WTC11 (cell line): ENCODE data around the gene CARD11. TPM values are rescaled to one million over a fixed set of nuclear protein-coding genes. Genes with fewer than 3 reads are reported as not detected.

ENCODE experiments used
- ATAC-seq: fragments of 200-7000 bp; cut with Tn5 transposase; 2 replicates; pipeline ENCODE4 v1.10.0; 2021; ENCODE audit warnings: mild to moderate bottlenecking, moderate library complexity
- CTCF ChIA-PET: fragments of 300-600 bp; sonication (Branson Sonifier 250); formaldehyde crosslinking; loops from one replicate; lab custom pipeline; 2021; ENCODE audit warnings: antibody characterized with exemption; lab: Charles Lee
- POLR2A ChIA-PET: fragments of 350-600 bp; sonication (Branson Sonifier 250); formaldehyde crosslinking; loops from one replicate; lab custom pipeline; 2021; ENCODE audit warnings: antibody characterized with exemption; lab: Charles Lee
- DNase-seq: peaks from one replicate; pipeline ENCODE4 v3.0.0; 2021; ENCODE audit warnings: low spot score
- H3K27ac Mint-ChIP-seq: 2 replicates; pipeline ENCODE4 v1.8.0; 2021; ENCODE audit warnings: mixed read lengths
- H3K27me3 Mint-ChIP-seq: 2 replicates; pipeline ENCODE4 v1.8.0; 2021; ENCODE audit warnings: low read depth, mild to moderate bottlenecking, moderate library complexity, mixed read lengths
- H3K36me3 Mint-ChIP-seq: 2 replicates; pipeline ENCODE4 v1.8.0; 2021; ENCODE audit warnings: mixed read lengths
- H3K4me1 Mint-ChIP-seq: 2 replicates; pipeline ENCODE4 v1.8.0; 2022; ENCODE audit warnings: mixed read lengths
- H3K4me3 Mint-ChIP-seq: 2 replicates; pipeline ENCODE4 v1.8.0; 2021; ENCODE audit warnings: mild to moderate bottlenecking, moderate library complexity, mixed read lengths
- H3K9me3 Mint-ChIP-seq: 2 replicates; pipeline ENCODE4 v1.8.0; 2021; ENCODE audit warnings: mixed read lengths
- ATF2 ChIP-seq: sonication (generic); formaldehyde crosslinking; IDR thresholded peaks from 2 replicates; pipeline ENCODE4 v1.8.1; 2022; ENCODE audit warnings: low read depth, missing genetic modification reagents, borderline replicate concordance
- ATF3 ChIP-seq: sonication (generic); formaldehyde crosslinking; conservative IDR thresholded peaks from 2 replicates; pipeline ENCODE4 v1.8.1; 2022; ENCODE audit warnings: mild to moderate bottlenecking, missing genetic modification reagents
- CTCF ChIP-seq: fragments of 200-600 bp; IDR thresholded peaks from 2 replicates; pipeline ENCODE4 v1.8.0; 2022; ENCODE audit warnings: antibody characterized with exemption
- E2F4 ChIP-seq: sonication (generic); formaldehyde crosslinking; IDR thresholded peaks from 2 replicates; pipeline ENCODE4 v1.8.1; 2022; ENCODE audit warnings: low read depth, mild to moderate bottlenecking, moderate library complexity, missing genetic modification reagents, borderline replicate concordance
- FOXK1 ChIP-seq: sonication (generic); formaldehyde crosslinking; IDR thresholded peaks from 2 replicates; pipeline ENCODE4 v1.8.0; 2022; ENCODE audit warnings: mild to moderate bottlenecking, moderate library complexity, missing genetic modification reagents
- FOXP1 ChIP-seq: sonication (generic); formaldehyde crosslinking; IDR thresholded peaks from 2 replicates; pipeline ENCODE4 v1.8.0; 2022; ENCODE audit warnings: missing genetic modification reagents, mild to moderate bottlenecking, moderate library complexity, borderline replicate concordance
- FOXP4 ChIP-seq: sonication (generic); formaldehyde crosslinking; IDR thresholded peaks from 2 replicates; pipeline ENCODE4 v1.8.0; 2022; ENCODE audit warnings: mild to moderate bottlenecking, missing genetic modification reagents
- GRHL2 ChIP-seq: fragments of 250-450 bp; sonication (Bioruptor Pico); IDR thresholded peaks from 2 replicates; pipeline ENCODE4 v1.8.0; 2022; ENCODE audit warnings: mild to moderate bottlenecking, moderate library complexity; ENCODE audit not compliant: insufficient replicate concordance, severe bottlenecking
- HMGXB4 ChIP-seq: sonication (generic); formaldehyde crosslinking; IDR thresholded peaks from 2 replicates; pipeline ENCODE4 v1.8.1; 2023; ENCODE audit warnings: mild to moderate bottlenecking, moderate library complexity, missing genetic modification reagents
- IRF2 ChIP-seq: sonication (generic); formaldehyde crosslinking; IDR thresholded peaks from 2 replicates; pipeline ENCODE4 v1.8.0; 2022; ENCODE audit warnings: low read depth, missing genetic modification reagents, borderline replicate concordance
- MAX ChIP-seq: sonication (generic); formaldehyde crosslinking; IDR thresholded peaks from 2 replicates; pipeline ENCODE4 v1.8.0; 2022; ENCODE audit warnings: mild to moderate bottlenecking, missing genetic modification reagents
- MYBL2 ChIP-seq: sonication (generic); formaldehyde crosslinking; IDR thresholded peaks from 2 replicates; pipeline ENCODE4 v1.8.1; 2023; ENCODE audit warnings: mild to moderate bottlenecking, moderate library complexity, missing genetic modification reagents
- PREB ChIP-seq: sonication (generic); formaldehyde crosslinking; IDR thresholded peaks from 2 replicates; pipeline ENCODE4 v1.8.1; 2022; ENCODE audit warnings: mild to moderate bottlenecking, missing genetic modification reagents, moderate library complexity, borderline replicate concordance
- RELA ChIP-seq: sonication (generic); formaldehyde crosslinking; IDR thresholded peaks from 2 replicates; pipeline ENCODE4 v1.8.1; 2022; ENCODE audit warnings: missing genetic modification reagents, mild to moderate bottlenecking, borderline replicate concordance
- SP1 ChIP-seq: sonication (generic); formaldehyde crosslinking; conservative IDR thresholded peaks from 2 replicates; pipeline ENCODE4 v1.8.1; 2022; ENCODE audit warnings: missing genetic modification reagents
- ZNF219 ChIP-seq: sonication (generic); formaldehyde crosslinking; IDR thresholded peaks from 2 replicates; pipeline ENCODE4 v1.8.0; 2023; ENCODE audit warnings: missing genetic modification reagents, mild to moderate bottlenecking, borderline replicate concordance
- ZNF396 ChIP-seq: fragments of 250-450 bp; sonication (Bioruptor Pico); IDR thresholded peaks from 2 replicates; pipeline ENCODE4 v1.8.0; 2021; ENCODE audit warnings: mild to moderate bottlenecking, moderate library complexity, borderline replicate concordance
- ZSCAN18 ChIP-seq: fragments of 250-450 bp; sonication (Bioruptor Pico); IDR thresholded peaks from 2 replicates; pipeline ENCODE4 v2.1.2; 2022; ENCODE audit warnings: mild to moderate bottlenecking, moderate library complexity
- total RNA-seq: library from RNA; stranded (reverse); gene quantifications from 3 replicates; pipeline ENCODE4 v1.2.3, GENCODE V29; 2021

CARD11 gene
- total RNA-seq, 1 experiment from 2014 or later: 40.8 TPM

- H3K9me3 Mint-ChIP-seq: no peaks in the 10 kb centered on the region
- H3K4me1 Mint-ChIP-seq: peaks cover 5% of the 10 kb centered on the region
- TF ChIP-seq PREB: no peak
- ATAC-seq: no peak
- CTCF ChIA-PET: interaction anchor here (0.6 to 2.6 kb wide), 3 partner anchors 19 to 216 kb away, joined by 3 to 6 read pairs (median 4); no protein-coding TSS in a partner anchor
- no peak overlapping the region for H3K4me3 Mint-ChIP-seq
- H3K27ac Mint-ChIP-seq: no peak overlapping the region
- POLR2A ChIA-PET: no interaction called here
- H3K36me3 Mint-ChIP-seq: peaks cover 18% of the 10 kb centered on the region
- no peaks in the 10 kb centered on the region for H3K27me3 Mint-ChIP-seq
- no peak for DNase-seq
Measured at GRCh38 chr7:2941216-2941859, 102.3 kb downstream of the CARD11 start.

- no peaks in the 10 kb centered on the region for H3K27me3 Mint-ChIP-seq
- H3K36me3 Mint-ChIP-seq: peaks cover 18% of the 10 kb centered on the region
- ATAC-seq: no peak
- DNase-seq: no peak
- CTCF ChIA-PET: interaction anchor here (2.6 kb wide), 1 partner anchor 19 kb away, joined by 6 read pairs; no protein-coding TSS in a partner anchor
- H3K4me3 Mint-ChIP-seq: no peak overlapping the region
- no peaks in the 10 kb centered on the region for H3K9me3 Mint-ChIP-seq
- no peak for TF ChIP-seq CTCF
- no peak for TF ChIP-seq MYBL2
- no peak for TF ChIP-seq E2F4 (CRISPR knock-in tag)
- TF ChIP-seq IRF2 (CRISPR knock-in tag): no peak
- TF ChIP-seq HMGXB4 (CRISPR knock-in tag): no peak
- no peak for TF ChIP-seq FOXP4
- no peak for TF ChIP-seq ATF3 (CRISPR knock-in tag)
- no peak for TF ChIP-seq FOXK1
- no peak for TF ChIP-seq PREB
- TF ChIP-seq RELA: no peak
- no peak for TF ChIP-seq ATF2 (CRISPR knock-in tag)
- TF ChIP-seq MAX (CRISPR knock-in tag): no peak
- TF ChIP-seq GRHL2 (CRISPR knock-in tag): no peak
- no peak for TF ChIP-seq ZNF396 (CRISPR knock-in tag)
- TF ChIP-seq SP1 (CRISPR knock-in tag): no peak
- no peak for TF ChIP-seq ZNF219 (CRISPR knock-in tag)
- no peak for TF ChIP-seq FOXP1 (CRISPR knock-in tag)
- TF ChIP-seq ZSCAN18: no peak
- H3K27ac Mint-ChIP-seq: no peak overlapping the region
- peaks cover 5% of the 10 kb centered on the region for H3K4me1 Mint-ChIP-seq
- POLR2A ChIA-PET: no interaction called here
Measured at GRCh38 chr7:2940466-2940865, 103.2 kb downstream of the CARD11 start.
